Tibial artery (tissue), 4 donors: ENCODE results near the gene CD47.

Source experiments
- DNase-seq, 2 donors: peaks; one replicate each; pipeline ENCODE4 v3.0.0-alpha.2; 2019
- H3K27ac ChIP-seq, 2 donors: fragments of 200-600 bp; sonication (generic) in 1 of 2; 1 replicate in 1 of 2; 2 replicates in 1 of 2; pipeline ENCODE4 v1.5.1; 2018 to 2019; ENCODE audit warnings: mild to moderate bottlenecking in 1 of 2
- H3K27me3 ChIP-seq, 2 donors: fragments of 200-600 bp; sonication (generic) in 1 of 2; one replicate each; pipeline versions ENCODE4 v1.5.1 to v1.6.0; 2016 to 2019
- H3K36me3 ChIP-seq, 3 donors: fragments of 200-600 bp; sonication (generic) in 2 of 3; one replicate each; pipeline ENCODE4 v1.5.1; 2016 to 2019; ENCODE audit warnings: mild to moderate bottlenecking in 2 of 3
- H3K4me1 ChIP-seq, 4 donors: fragments of 200-600 bp; sonication (generic) in 2 of 4; 1 replicate in 3 of 4; 2 replicates in 1 of 4; pipeline ENCODE4 v1.5.1; 2016 to 2019
- H3K4me3 ChIP-seq, 2 donors: fragments of 200-600 bp; sonication (generic) in 1 of 2; 1 replicate in 1 of 2; 2 replicates in 1 of 2; pipeline ENCODE4 v1.5.1; 2018 to 2019; ENCODE audit warnings: mild to moderate bottlenecking in 2 of 2
- H3K9me3 ChIP-seq, 3 donors: fragments of 200-600 bp; sonication (generic) in 1 of 3; one replicate each; pipeline ENCODE4 v1.5.1; 2016 to 2019
- CTCF ChIP-seq, 2 experiments: fragments of 200-600 bp in 1 of 2; fragments of 450-650 bp in 1 of 2; IDR thresholded peaks; one replicate each; pipeline ENCODE4 v1.5.1; 2017 to 2019; ENCODE audit warnings: antibody characterized with exemption in 2 of 2, mild to moderate bottlenecking in 1 of 2, moderate library complexity in 1 of 2
- intact Hi-C: fragments of 100-400 bp; cut with DNase I; formaldehyde crosslinking; loops from one replicate; pipeline ENCODE4 v1.15.0; 2023; ENCODE audit warnings: low total_unique reads

CD47 gene

GRCh38 chr3:108041253-108041652, 49.6 kb downstream of the CD47 start:
- DNase-seq, result no peak
- H3K27me3 ChIP-seq, result no peaks in the 10 kb centered on the region
- no peak for TF ChIP-seq CTCF (IDR thresholded peaks at IDR 0.05)
- H3K36me3 ChIP-seq, result peaks cover 13 to 32% (median 23%) of the 10 kb centered on the region in 3 donors
- no peak overlapping the region for H3K27ac ChIP-seq
- no peaks in the 10 kb centered on the region for H3K4me1 ChIP-seq
- H3K4me3 ChIP-seq, result no peak overlapping the region
- intact Hi-C loops, result no loop called here
- H3K9me3 ChIP-seq, result no peaks in the 10 kb centered on the region

DNA sequence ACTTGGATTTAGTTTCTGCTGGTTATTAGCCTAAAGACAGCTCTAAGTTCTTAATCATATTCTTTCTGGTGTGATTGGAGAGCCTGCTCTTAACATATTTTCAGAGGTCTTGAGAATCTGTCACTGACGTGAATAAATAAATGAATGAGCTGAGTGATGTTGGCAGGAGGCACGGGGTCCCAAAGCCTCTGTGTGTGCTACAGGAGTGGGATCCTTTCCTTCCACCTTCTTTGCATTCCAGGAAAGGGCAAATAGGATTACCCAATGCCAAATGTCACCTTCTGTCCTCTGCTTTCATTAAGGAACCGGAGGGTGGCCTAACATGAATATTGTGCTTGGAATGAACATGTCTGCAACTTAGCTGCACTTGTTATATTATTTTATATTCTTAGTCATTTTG, 53.1 kb downstream of the CD47 start:
- no peaks in the 10 kb centered on the region for H3K27me3 ChIP-seq
- H3K27ac ChIP-seq, result no peak overlapping the region
- no peaks in the 10 kb centered on the region for H3K9me3 ChIP-seq
- no peak overlapping the region for H3K4me3 ChIP-seq
- peaks cover 14 to 22% (median 21%) of the 10 kb centered on the region in 3 donors for H3K36me3 ChIP-seq
- intact Hi-C loops, result no loop called here
- DNase-seq, result no peak
- no peaks in the 10 kb centered on the region for H3K4me1 ChIP-seq
- no peak for TF ChIP-seq CTCF (IDR thresholded peaks at IDR 0.05)

GRCh38 chr3:108036984-108037741, 53.7 kb downstream of the CD47 start:
- peaks cover 8 to 16% (median 16%) of the 10 kb centered on the region in 3 donors for H3K36me3 ChIP-seq
- DNase-seq, result no peak
- H3K4me3 ChIP-seq, result no peak overlapping the region
- no peaks in the 10 kb centered on the region for H3K4me1 ChIP-seq
- TF ChIP-seq CTCF (IDR thresholded peaks at IDR 0.05), result no peak
- no peak overlapping the region for H3K27ac ChIP-seq
- no peaks in the 10 kb centered on the region for H3K9me3 ChIP-seq
- H3K27me3 ChIP-seq, result no peaks in the 10 kb centered on the region
- intact Hi-C loops, result no loop called here

- no peaks in the 10 kb centered on the region for H3K4me1 ChIP-seq
- H3K4me3 ChIP-seq, result no peak overlapping the region
- intact Hi-C loops, result no loop called here
- no peaks in the 10 kb centered on the region for H3K9me3 ChIP-seq
- H3K27me3 ChIP-seq, result no peaks in the 10 kb centered on the region
- TF ChIP-seq CTCF (IDR thresholded peaks at IDR 0.05), result no peak
- H3K27ac ChIP-seq, result no peak overlapping the region
- no peak for DNase-seq
- H3K36me3 ChIP-seq, result peaks cover 3 to 12% (median 9%) of the 10 kb centered on the region in 3 donors
These were observed 54.4 kb downstream of the CD47 start for GRCh38 chr3:108036401-108036800.

GRCh38 chr3:108035751-108036150, 55.1 kb downstream of the CD47 start:
- Histone ChIP-seq H3K9me3 (no peaks in the 10 kb centered on the region), H3K27ac (no peak overlapping the region), H3K4me3 (no peak overlapping the region), H3K4me1 (no peaks in the 10 kb centered on the region), H3K27me3 (no peaks in the 10 kb centered on the region), H3K36me3 (peaks cover 3 to 9% (median 8%) of the 10 kb centered on the region in 3 donors)
- no peak for TF ChIP-seq CTCF (IDR thresholded peaks at IDR 0.05)
- intact Hi-C loops, result no loop called here
- no peak for DNase-seq
